GM19455 (cell line): ENCODE results near the gene PRKAR1B.

ENCODE experiments used
- ATAC-seq: cut with Tn5 transposase; IDR thresholded peaks from one replicate; pipeline ENCODE4 v1.9.1; 2021; ENCODE audit not compliant: unreplicated experiment

Gene PRKAR1B

GRCh38 chr7:576524-577277 is 150.4 kb downstream of the PRKAR1B start:
- no peak for ATAC-seq

- no peak for ATAC-seq
These were observed 151.4 kb downstream of the PRKAR1B start for GRCh38 chr7:575425-576366.

GRCh38 chr7:574661-575395 is 152.3 kb downstream of the PRKAR1B start:
- ATAC-seq: no peak

GRCh38 chr7:573933-574381 is 153.1 kb downstream of the PRKAR1B start:
- ATAC-seq: no peak

- ATAC-seq: no peak
These were observed 153.7 kb downstream of the PRKAR1B start for GRCh38 chr7:573269-573932.

GRCh38 chr7:572416-573268 is 154.4 kb downstream of the PRKAR1B start:
- no peak for ATAC-seq

GRCh38 chr7:571718-572415 is 155.2 kb downstream of the PRKAR1B start:
- ATAC-seq: no peak

GRCh38 chr7:571096-571717 is 155.9 kb downstream of the PRKAR1B start:
- ATAC-seq: no peak

- ATAC-seq: no peak
These were observed 156.3 kb downstream of the PRKAR1B start for GRCh38 chr7:570801-571070.

GRCh38 chr7:569996-570800 is 156.9 kb downstream of the PRKAR1B start:
- no peak for ATAC-seq

GRCh38 chr7:569071-569855 is 157.8 kb downstream of the PRKAR1B start:
- ATAC-seq: no peak

GRCh38 chr7:568031-568951 is 158.8 kb downstream of the PRKAR1B start:
- no peak for ATAC-seq

- no peak for ATAC-seq
These were observed 159.7 kb downstream of the PRKAR1B start for GRCh38 chr7:567305-567883.

- ATAC-seq: no peak
These were observed 161.0 kb downstream of the PRKAR1B start for GRCh38 chr7:566100-566499.

GRCh38 chr7:564176-564865 is 162.8 kb downstream of the PRKAR1B start:
- no peak for ATAC-seq
